Measurements from ENCODE around the gene ADAMTS20. TPM values are rescaled to one million over a fixed set of nuclear protein-coding genes. Genes with fewer than 3 reads are reported as not detected.
"Not testable (repeated sequence)": the region's sequence is repeated elsewhere in the genome, so short reads cannot be mapped to it uniquely, and the experiment has no call there.

The ADAMTS20 gene
- total RNA-seq, 4 donors from 2014 or later = not detected

- no peak for TF ChIP-seq POLR2A (IDR thresholded peaks at IDR 0.05)
- TF ChIP-seq CTCF (IDR thresholded peaks at IDR 0.05) = no peak
- no peaks in the 10 kb centered on the region for H3K27me3 ChIP-seq
- intact Hi-C loops (cut with DNase I) = no loop called here
- no peak overlapping the region for H3K27ac ChIP-seq
- H3K36me3 ChIP-seq = no peaks in the 10 kb centered on the region
- no peak for DNase-seq
- H3K4me3 ChIP-seq = no peak overlapping the region
- H3K4me1 ChIP-seq = no peaks in the 10 kb centered on the region
- peaks cover 0 to 11% (median 7%) of the 10 kb centered on the region in 3 donors for H3K9me3 ChIP-seq
- WGBS, 2 donors = 56 to 74% methylated on average over 1 of the region's 1 CpG
Measured at GRCh38 chr12:43345023-43345422, 207.0 kb downstream of the ADAMTS20 start.

- DNase-seq; intact Hi-C loops (cut with DNase I): not testable (repeated sequence)
- WGBS, 2 donors = 71 to 80% methylated on average over 3 of the region's 3 CpGs
Measured at GRCh38 chr12:43341785-43342313, 210.2 kb downstream of the ADAMTS20 start.

DNA sequence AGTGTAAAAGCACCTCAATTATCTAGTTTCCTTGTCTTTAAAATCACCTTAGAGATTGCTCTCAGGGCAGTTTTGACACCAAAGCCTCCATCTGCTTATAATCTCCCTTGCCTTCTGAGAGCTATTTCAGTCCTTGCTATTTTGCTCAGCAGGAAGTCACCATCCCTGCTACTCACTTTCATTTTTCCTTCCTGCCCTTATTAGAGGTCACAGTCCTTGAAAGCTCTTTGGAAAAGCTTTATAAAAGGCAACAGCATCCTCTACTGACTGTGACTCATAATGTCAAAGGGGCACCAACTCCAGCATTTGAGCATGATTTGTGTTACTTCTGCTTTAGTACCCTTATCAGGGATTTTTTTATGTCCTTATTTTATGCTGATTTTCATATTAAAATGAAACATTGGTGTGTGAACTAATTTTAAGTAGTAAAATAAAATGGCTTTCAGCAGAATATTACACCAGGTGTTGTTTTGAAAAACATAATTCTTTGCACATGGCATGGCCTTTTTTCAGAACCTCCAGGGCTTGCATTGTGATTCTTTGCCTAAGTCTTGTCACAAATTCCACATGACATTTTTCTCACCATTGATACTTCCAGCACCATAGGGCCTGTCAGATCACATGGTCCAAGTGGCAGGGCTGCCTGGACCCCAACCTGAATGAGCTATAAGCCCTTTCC, 213.0 kb downstream of the ADAMTS20 start:
- Histone ChIP-seq H3K9me3 (no peaks in the 10 kb centered on the region), H3K27ac (no peak overlapping the region), H3K4me1 (peaks cover 0 to 6% (median 0%) of the 10 kb centered on the region in 3 donors), H3K36me3 (no peaks in the 10 kb centered on the region), H3K4me3 (no peak overlapping the region), H3K27me3 (no peaks in the 10 kb centered on the region)
- no peak for DNase-seq
- TF ChIP-seq POLR2A (IDR thresholded peaks at IDR 0.05) (no peak), CTCF (IDR thresholded peaks at IDR 0.05) (peak in 3 of 6 experiments; percentile 28 to 31 (median 30))
- intact Hi-C loops (cut with DNase I) = loop anchor here (10.0 kb wide), 1 partner anchor 854 kb away; no protein-coding TSS in a partner anchor

More at GRCh38 chr12:43341785-43342313, 210.2 kb downstream of the ADAMTS20 start:
- not testable (repeated sequence) for H3K36me3 ChIP-seq, H3K4me1 ChIP-seq, H3K4me3 ChIP-seq, H3K27ac ChIP-seq, H3K27me3 ChIP-seq
- H3K9me3 ChIP-seq = peaks cover 0 to 11% (median 7%) of the 10 kb centered on the region in 3 donors

DNA sequence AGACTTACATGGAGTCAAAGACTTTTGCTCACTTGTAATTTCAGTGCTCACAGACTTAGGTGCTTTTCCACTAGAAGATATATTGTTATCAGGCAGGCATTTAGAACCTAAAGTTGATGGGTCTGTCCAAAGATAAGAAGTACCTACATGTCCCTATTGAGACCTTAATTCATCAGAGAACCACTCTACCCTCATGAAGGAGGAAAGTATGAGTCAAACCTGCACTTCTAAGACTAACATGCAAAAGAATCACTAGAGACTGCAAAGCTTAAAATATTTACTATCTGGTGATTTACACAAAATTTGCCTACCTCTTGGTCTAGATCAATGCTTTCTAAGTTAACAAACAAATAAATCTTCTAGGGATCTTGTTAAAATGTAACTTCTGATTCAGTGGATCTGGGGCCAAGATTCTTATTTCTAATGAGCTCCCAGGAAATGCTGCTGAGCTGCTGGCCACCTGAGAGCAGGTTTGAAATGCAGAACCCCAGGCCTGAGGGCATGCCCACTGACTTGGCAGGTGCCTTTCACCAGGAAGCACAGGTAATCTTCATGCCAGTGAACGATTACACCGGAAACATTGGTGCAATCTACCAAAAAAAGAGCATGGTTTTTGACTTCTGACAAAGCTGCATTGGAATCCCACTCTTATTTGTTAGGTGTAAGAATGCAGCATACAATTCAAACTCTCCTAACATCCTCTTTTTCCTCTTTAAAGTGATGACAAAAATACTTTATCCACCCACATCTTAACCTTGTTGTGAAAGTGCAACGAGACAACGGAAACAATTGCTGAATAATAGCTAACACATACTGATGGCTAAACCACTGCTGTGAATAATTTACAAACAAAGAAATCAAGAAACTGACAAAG, 214.2 kb downstream of the ADAMTS20 start:
- intact Hi-C loops (cut with DNase I) = loop anchor here (10.0 kb wide), 1 partner anchor 853 kb away; no protein-coding TSS in a partner anchor
- no peak for DNase-seq
- peaks cover 0 to 6% (median 0%) of the 10 kb centered on the region in 3 donors for H3K4me1 ChIP-seq
- H3K36me3 ChIP-seq = no peaks in the 10 kb centered on the region
- TF ChIP-seq CTCF (IDR thresholded peaks at IDR 0.05) (no peak), POLR2A (IDR thresholded peaks at IDR 0.05) (no peak)
- H3K4me3 ChIP-seq = no peak overlapping the region
- WGBS, 2 donors = 19 to 57% methylated on average over 4 of the region's 4 CpGs
- H3K9me3 ChIP-seq = no peaks in the 10 kb centered on the region
- H3K27ac ChIP-seq = no peak overlapping the region
- H3K27me3 ChIP-seq = no peaks in the 10 kb centered on the region

- Histone ChIP-seq H3K9me3 (no peaks in the 10 kb centered on the region), H3K27me3 (no peaks in the 10 kb centered on the region), H3K4me3 (no peak overlapping the region), H3K4me1 (peaks cover 0 to 6% (median 0%) of the 10 kb centered on the region in 3 donors), H3K36me3 (no peaks in the 10 kb centered on the region), H3K27ac (no peak overlapping the region)
- intact Hi-C loops (cut with DNase I) = loop anchor here (10.0 kb wide), 1 partner anchor 852 kb away; no protein-coding TSS in a partner anchor
- no peak for DNase-seq
- WGBS, 2 donors = 10 to 15% methylated on average over 1 of the region's 1 CpG
- TF ChIP-seq CTCF (IDR thresholded peaks at IDR 0.05) (peak in 3 of 6 experiments; percentile 12 to 48 (median 27)), POLR2A (IDR thresholded peaks at IDR 0.05) (no peak)
Measured at GRCh38 chr12:43336962-43337555, 214.9 kb downstream of the ADAMTS20 start.

Data from esophagus squamous epithelium (tissue), 5 donors.